ENCODE data around the gene CXCR3. TPM values are rescaled to one million over a fixed set of nuclear protein-coding genes. Genes with fewer than 3 reads are reported as not detected.
A peak's percentile ranks its signal among the peaks of the same experiment; 100 is the strongest.

Gene CXCR3
- total RNA-seq, 2 donors from 2014 or later = 0.20 TPM; not detected in 1

DNA sequence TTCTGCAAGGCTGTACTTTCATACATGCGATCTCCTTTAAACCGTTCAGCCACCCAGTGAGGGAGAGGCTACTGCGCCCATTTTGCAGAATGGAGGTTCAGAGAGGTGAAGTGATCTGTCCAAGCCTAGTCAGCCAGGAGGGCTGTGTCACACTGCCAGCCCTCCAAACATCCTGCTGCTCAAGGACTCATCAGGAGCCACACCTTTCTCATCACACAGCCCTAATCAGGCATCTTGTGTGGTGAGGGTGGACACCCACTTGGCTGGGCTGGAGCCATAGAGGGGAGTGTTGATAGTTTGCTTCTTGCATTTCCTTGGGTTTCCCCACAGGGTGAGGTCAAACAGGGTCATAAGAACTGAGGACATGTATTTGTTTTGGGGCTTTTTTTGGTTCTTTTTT is 5.4 kb upstream of the CXCR3 start:
- Histone ChIP-seq H3K4me1 (peaks cover 0 to 19% of the 10 kb centered on the region in 2 donors), H3K9me3 (no peaks in the 10 kb centered on the region), H3K36me3 (no peaks in the 10 kb centered on the region), H3K27me3 (no peaks in the 10 kb centered on the region), H3K4me3 (no peak overlapping the region), H3K27ac (no peak overlapping the region)
- DNase-seq (ENCODE audit: low spot score) = no peak
- TF ChIP-seq, protein P1, sequence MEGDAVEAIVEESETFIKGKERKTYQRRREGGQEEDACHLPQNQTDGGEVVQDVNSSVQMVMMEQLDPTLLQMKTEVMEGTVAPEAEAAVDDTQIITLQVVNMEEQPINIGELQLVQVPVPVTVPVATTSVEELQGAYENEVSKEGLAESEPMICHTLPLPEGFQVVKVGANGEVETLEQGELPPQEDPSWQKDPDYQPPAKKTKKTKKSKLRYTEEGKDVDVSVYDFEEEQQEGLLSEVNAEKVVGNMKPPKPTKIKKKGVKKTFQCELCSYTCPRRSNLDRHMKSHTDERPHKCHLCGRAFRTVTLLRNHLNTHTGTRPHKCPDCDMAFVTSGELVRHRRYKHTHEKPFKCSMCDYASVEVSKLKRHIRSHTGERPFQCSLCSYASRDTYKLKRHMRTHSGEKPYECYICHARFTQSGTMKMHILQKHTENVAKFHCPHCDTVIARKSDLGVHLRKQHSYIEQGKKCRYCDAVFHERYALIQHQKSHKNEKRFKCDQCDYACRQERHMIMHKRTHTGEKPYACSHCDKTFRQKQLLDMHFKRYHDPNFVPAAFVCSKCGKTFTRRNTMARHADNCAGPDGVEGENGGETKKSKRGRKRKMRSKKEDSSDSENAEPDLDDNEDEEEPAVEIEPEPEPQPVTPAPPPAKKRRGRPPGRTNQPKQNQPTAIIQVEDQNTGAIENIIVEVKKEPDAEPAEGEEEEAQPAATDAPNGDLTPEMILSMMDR (IDR thresholded peaks at IDR 0.05) = no peak

DNA sequence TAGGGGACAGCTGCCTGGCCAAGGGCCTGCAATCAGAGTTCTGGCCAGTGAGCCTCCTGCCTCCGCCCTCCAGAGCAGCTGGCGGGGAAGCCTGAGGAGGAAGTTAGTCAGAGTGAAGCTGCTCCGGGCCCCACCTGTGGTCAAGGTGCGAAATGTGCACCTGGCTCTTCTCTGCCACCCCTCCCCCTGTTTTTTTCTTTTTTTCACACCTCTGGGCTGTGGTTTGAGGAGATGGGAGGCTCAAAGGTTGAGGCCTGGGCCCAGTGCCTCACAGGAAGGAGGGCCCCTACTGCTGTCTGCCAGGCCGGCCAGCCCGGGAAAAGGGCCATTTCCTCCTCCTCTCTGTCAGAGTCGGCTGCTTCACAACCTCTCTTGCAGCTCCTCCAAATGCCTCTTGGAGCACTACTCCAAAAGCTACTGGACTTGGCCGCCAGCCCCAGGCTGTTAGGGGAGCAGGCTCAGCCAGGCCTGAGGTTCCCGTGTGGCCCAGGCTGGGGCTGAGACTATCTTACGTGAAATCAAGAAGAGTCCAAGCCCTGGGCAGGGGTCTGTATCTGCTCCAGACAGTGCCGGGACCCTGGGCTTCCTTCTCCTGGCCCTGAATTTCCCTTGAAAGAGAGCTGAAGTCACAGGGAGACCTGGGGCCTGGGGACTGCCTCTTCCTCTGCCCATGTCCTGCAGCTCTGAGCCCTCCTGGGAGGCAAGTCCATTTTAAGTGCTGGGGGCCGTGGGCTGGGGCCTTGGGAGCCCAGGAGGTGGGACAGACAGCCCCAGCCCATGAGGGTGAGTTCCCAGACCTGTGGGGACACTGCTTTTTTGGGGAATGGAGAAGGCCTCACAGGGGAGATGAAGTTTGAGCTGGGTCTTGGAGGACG is 4.5 kb upstream of the CXCR3 start:
- Histone ChIP-seq H3K4me1 (peaks cover 0 to 19% of the 10 kb centered on the region in 2 donors), H3K36me3 (no peaks in the 10 kb centered on the region), H3K27ac (peak overlapping the region; percentile 46 to 69), H3K4me3 (no peak overlapping the region), H3K9me3 (no peaks in the 10 kb centered on the region), H3K27me3 (no peaks in the 10 kb centered on the region)
- TF ChIP-seq, protein P1 (IDR thresholded peaks at IDR 0.05) = peak; percentile 9 to 24
- DNase-seq (ENCODE audit: low spot score) = peak; percentile 74

DNA sequence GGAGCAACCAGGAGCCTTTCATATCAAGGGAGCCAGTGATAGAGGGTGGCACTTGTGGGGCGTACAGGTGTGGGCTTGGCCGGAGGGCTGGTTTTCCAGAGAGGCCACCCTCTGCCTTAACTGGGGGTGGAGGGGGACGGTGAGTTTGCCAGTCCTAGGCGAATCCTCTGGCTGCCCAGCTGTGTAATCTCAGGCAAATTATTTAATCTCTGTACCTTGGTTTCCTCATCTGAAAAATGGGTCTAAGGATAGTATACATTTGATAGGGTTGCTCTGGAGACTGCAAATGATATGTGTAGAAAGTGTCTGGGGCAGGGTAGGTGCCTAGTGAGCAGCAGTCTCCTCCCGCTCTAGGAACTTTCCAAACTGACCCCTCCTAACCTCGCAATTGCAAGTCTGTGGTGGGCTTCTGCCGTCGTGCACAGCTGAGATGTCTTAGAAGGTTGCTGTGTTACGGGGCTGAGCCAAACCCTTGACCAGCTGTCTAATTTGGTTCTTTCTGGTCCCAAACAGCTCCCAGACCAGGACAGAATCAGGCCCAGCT is 3.8 kb upstream of the CXCR3 start:
- H3K4me1 ChIP-seq = peaks cover 0 to 19% of the 10 kb centered on the region in 2 donors
- no peaks in the 10 kb centered on the region for H3K9me3 ChIP-seq
- H3K4me3 ChIP-seq = no peak overlapping the region
- H3K27me3 ChIP-seq = no peaks in the 10 kb centered on the region
- no peaks in the 10 kb centered on the region for H3K36me3 ChIP-seq
- H3K27ac ChIP-seq = peak overlapping the region; percentile 46 to 69
- DNase-seq (ENCODE audit: low spot score) = no peak
- TF ChIP-seq, protein P1 (IDR thresholded peaks at IDR 0.05) = no peak

DNA sequence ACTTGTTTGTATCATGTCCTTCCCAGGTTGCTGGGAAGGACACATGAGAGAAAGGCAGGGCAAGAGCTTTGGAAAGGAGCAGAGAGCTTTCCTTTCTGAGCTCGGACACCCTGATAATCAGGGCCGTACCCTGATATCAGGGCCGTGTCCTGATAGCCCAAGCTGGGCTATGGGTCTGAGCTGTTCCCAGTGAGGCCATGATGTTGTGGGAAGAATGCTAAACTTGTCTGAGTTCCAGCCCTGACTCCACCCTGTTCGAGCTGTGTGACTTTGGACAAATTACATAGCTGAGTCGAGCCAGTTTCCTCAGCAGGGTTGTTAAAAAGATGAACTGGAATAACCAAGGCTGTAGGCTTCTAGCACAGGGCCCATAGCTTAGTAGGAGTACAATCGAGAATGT is 3.3 kb upstream of the CXCR3 start:
- peak overlapping the region in 1 of 2 donors; percentile 23 for H3K27ac ChIP-seq
- H3K4me3 ChIP-seq = no peak overlapping the region
- H3K27me3 ChIP-seq = no peaks in the 10 kb centered on the region
- H3K9me3 ChIP-seq = no peaks in the 10 kb centered on the region
- TF ChIP-seq, protein P1 (IDR thresholded peaks at IDR 0.05) = no peak
- H3K4me1 ChIP-seq = peaks cover 0 to 19% of the 10 kb centered on the region in 2 donors
- H3K36me3 ChIP-seq = no peaks in the 10 kb centered on the region
- DNase-seq (ENCODE audit: low spot score) = no peak

DNA sequence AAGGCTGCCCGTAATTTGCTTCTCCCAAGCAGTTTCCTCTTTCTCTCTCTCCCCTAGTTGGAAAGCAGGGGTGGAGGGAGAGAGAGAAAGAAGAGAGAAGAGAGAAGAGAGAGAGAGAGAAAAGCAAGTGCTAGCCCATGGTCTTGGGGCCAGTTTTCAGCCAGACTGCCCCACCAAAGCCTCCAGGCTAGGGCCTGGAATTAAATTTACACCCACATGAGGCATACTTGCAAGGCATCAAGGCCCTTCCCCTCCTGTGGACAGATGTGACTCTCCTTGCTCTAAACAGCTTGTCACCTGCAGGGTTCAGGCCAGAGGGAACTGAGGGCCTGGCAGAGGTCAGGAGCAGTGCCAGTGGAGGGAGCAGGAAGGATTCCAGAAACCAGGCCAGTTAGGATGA is 1.7 kb upstream of the CXCR3 start:
- Histone ChIP-seq H3K36me3 (no peaks in the 10 kb centered on the region), H3K27me3 (no peaks in the 10 kb centered on the region), H3K9me3 (no peaks in the 10 kb centered on the region), H3K4me1 (peaks cover 0 to 19% of the 10 kb centered on the region in 2 donors), H3K4me3 (no peak overlapping the region), H3K27ac (no peak overlapping the region)
- TF ChIP-seq, protein P1 (IDR thresholded peaks at IDR 0.05) = no peak
- no peak for DNase-seq (ENCODE audit: low spot score)

Measured in right atrium auricular region (tissue), 2 donors.